Measurements from ENCODE around the gene VPS39.

VPS39 gene

GRCh38 chr15:42159381-42160015 is 48.6 kb downstream of the VPS39 start:
- no peak for DNase-seq (ENCODE audit: low spot score)

DNA sequence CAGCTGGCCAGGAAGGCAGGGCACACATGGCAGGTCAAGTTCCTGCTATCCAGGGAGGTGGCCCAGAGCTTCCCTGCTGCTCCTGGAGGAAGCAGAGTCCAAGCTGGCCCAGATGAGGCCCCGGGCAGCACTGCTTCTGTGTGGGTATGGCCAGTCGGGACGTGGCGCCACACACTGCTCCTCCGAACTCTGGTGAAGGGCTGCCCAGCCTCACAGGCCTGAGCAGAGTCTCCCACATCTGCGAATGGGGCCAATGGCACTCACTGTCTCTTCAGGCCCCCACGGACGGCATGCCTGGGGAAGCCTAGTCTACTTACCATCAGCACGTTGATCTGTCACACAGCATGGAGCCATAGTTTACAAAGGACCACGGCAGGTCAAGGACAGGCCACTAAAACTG is 49.2 kb downstream of the VPS39 start:
- DNase-seq (ENCODE audit: low spot score) = no peak

- DNase-seq (ENCODE audit: low spot score) = no peak
These were observed 49.9 kb downstream of the VPS39 start for GRCh38 chr15:42157981-42158765.

DNA sequence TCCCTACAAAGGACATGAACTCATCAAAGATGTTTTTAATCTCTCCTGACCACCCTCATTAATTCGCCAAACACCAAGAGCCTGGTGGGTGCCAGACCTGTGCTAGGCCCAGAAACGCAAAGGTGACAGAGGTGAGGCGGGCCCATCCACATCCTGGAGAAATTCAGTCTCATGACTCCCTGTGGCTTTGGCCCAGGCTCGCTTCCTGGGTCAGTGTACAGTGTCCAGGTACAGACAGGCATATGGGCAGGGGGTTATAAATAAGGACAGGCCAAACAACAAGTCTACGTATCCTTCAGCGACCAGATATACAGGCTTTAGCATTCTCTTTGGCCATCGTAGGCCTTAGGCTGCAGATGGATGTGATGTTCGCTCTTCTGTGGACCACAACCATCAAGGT is 50.7 kb downstream of the VPS39 start:
- no peak for DNase-seq (ENCODE audit: low spot score)

- no peak for DNase-seq (ENCODE audit: low spot score)
These were observed 51.7 kb downstream of the VPS39 start, which contains the start of gene PLA2G4F for GRCh38 chr15:42156243-42156922. Gene PLA2G4F, minus strand, starts transcription at chr15:42156636. Its CDS starts 87 bp downstream, at chr15:42156549.

- no peak for DNase-seq (ENCODE audit: low spot score)
These were observed 52.4 kb downstream of the VPS39 start for GRCh38 chr15:42155546-42156242.

DNA sequence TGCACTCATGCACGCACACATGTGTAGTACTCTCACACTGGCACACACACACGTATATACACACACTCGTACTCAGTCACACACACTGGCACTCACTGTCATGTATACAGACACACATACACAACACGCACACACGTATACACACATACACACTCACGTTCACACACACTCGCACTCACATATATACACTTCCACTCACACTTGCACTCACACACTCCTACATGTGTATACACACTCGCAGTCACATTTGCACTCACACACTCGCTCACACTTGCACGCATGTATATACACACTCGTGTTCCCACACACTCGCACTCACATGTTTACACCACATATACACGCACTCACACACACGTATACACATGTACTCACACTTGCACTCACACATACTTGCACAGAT is 53.1 kb downstream of the VPS39 start:
- no peak for DNase-seq (ENCODE audit: low spot score)

- DNase-seq (ENCODE audit: low spot score) = no peak
These were observed 53.7 kb downstream of the VPS39 start for GRCh38 chr15:42154212-42154941.

DNA sequence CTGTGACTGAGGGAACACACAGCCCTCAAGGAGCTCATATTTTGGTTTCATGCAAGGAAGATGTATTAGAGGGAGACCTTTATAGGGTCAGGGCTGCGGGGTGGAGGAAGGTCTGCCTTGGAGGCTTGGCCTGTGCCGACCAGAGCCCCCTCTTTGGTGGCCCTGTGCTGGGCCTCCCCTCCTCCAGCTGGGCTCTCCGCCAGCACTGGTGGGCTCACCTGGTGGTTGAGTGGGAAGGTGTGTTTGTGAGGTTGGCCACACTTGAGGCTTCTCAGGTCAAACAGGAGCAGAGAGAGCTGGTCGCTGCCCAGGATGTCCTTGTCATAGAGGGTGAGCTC is 54.3 kb downstream of the VPS39 start:
- no peak for DNase-seq (ENCODE audit: low spot score)

GRCh38 chr15:42152921-42153698 is 55.0 kb downstream of the VPS39 start:
- DNase-seq (ENCODE audit: low spot score) = no peak

DNA sequence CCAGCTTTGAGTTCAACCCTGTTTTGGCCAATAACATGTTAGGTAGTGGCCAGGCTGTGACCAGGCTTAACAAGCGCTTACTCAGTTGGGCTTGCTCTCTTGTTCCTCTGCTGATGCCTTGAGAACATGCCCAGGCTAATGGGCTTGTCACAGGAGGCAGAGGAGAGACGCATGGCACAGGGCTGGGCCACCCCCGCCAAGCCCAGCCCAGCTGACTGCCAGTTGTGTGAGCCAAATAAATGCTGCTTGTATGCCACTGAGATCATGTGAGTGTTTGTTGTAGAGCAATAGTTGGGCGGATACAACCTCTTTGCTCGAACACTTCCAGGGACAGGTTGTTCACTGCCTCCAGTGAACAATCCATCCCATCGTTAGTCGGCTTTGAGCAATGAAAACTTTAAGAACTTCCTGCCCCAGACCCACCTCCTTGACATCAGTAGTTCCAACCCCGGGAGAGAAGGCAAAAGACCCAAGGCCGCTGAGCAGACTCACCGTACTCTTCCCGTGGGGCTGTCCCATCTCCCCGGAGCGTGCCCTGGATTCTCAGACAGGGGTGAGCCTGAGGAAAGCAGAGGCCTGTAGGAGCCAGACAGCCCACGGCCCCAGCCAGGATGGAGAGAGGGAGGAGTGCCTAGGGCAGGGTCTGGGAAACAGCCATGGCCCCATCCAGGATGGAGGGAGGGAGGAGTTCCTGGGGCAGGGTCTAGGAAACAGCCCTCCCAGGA is 55.7 kb downstream of the VPS39 start:
- no peak for DNase-seq (ENCODE audit: low spot score)

GRCh38 chr15:42151736-42152135 is 56.4 kb downstream of the VPS39 start:
- no peak for DNase-seq (ENCODE audit: low spot score)

DNA sequence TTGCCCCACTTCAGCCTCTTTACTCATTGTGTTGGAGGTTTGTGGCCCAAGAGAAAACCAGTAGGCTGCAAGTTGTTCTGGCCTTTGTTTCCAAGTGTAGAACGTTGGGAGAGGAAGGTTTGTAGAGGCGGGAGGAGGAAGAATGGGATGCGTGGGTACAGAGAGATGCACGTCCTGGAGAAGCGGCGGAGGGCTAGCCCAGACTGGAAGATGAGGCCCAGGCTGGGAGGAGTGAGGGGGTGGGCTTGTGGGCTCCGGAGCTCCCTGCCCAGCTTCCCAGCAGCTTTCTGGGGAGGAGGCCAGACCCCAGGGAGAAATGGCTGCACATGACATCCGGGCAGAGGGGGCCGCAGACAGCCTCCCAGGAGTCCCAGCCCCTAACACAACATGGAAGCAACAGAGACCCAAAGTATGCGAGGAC is 57.0 kb downstream of the VPS39 start:
- no peak for DNase-seq (ENCODE audit: low spot score)

- no peak for DNase-seq (ENCODE audit: low spot score)
These were observed 57.7 kb downstream of the VPS39 start for GRCh38 chr15:42150219-42150970.

- DNase-seq (ENCODE audit: low spot score) = no peak
These were observed 58.4 kb downstream of the VPS39 start for GRCh38 chr15:42149493-42150218.

DNA sequence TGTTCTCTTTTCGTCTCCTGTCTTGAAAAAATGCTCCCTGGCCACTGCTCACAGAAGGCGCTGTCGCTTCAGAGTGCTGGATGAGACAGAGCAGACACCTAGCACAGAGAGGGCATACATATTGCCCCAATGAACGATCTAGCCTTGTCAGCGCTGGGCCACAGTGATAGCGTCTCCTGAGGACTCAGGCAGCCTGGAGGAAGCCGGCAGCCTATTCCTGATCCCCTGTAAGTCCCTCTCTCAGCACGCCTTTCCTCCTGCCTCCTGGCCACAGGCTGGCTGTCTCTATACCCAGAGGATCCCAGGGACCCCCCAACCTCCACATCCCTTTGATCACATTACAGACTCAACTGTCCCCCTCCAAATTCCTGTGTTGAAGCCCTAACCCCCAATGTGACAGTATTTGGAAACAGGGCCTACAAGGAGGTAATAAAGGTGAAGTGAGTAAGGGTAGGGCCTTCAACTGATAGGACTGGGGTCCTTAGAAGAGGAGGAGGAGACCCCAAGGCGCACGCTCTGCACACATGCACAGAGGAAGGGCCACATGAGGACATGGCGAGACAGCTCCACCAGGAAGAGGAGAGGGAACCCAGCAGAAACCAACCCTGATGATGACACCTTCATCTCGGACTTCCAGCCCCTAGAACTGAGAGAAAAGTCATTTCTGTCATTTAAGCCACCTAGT is 59.2 kb downstream of the VPS39 start:
- no peak for DNase-seq (ENCODE audit: low spot score)

DNA sequence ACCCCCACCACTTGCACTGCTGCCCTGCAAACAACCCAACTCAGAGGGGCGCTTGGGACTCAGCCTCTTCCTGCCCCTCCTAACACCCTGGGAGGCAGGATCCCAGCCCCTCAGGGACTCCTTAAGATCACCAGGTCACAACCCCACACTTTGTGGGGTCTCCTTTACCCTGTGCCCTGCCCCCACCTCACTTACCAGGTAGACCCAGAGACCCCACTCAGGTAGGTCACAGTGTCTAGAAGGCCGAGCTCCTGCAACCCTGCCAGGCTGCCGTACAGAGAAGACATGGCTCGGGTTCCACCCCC is 60.7 kb downstream of the VPS39 start:
- no peak for DNase-seq (ENCODE audit: low spot score)

Data from CD4-positive, alpha-beta T cell treated with Interleukin-15 for 4 hours (primary cell).